ENCODE data around the gene ZNF263.

Gene ZNF263

GRCh38 chr16:3282730-3283542 is at the start of gene ZNF263:
Gene ZNF263, plus strand, starts transcription at chr16:3283491. Its CDS starts 328 bp downstream, at chr16:3283819.
- peak; percentile 84 to 89 for DNase-seq

GRCh38 chr16:3234543-3234856 is 48.8 kb upstream of the ZNF263 start:
- no peak for DNase-seq

- DNase-seq, result peak; percentile 91 to 92
Measured at GRCh38 chr16:3234857-3235561, 48.3 kb upstream of the ZNF263 start, which contains the start of gene ZNF200. Gene ZNF200, minus strand, starts transcription at chr16:3235158. Its CDS starts 1,403 bp downstream, at chr16:3233755.

DNA sequence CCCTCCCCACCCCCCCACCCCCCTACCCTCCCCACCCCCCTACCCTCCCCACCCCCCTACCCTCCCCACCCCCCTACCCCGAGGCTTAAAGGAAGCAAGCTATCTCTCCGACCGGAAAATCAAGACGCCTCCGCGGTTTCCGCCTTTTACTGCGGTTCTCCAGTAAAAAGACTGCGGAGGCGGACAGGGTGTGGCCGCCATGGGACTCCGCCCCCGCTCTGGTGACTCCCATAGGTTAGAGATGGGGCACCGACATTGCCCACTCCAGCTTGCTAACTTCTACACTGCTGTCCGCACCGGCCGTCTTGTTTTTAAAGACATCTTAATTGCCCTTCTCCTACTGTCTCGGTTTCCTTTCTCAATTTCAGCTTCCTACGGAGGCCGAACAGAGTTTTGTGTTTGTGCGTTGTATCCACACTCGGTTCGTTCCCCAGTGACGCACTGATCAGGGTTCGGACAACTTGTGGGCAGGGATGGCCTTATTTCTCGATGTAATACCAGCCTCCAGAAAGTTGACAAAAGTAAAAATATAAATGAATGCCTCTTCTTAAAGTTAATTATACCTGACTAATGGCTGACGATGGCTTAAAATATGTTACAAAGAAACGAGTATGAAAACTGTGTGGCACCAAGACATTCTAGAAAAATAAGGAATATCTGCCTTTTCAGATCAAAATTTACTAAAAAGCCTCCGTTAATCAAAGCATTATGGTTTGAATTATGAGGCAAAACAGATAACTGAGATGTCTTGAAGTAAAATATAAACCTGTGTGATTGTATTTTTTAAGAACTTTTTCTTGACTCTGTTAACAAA is 47.2 kb upstream of the ZNF263 start:
- peak in 1 of 2 donors; percentile 6 for DNase-seq

DNA sequence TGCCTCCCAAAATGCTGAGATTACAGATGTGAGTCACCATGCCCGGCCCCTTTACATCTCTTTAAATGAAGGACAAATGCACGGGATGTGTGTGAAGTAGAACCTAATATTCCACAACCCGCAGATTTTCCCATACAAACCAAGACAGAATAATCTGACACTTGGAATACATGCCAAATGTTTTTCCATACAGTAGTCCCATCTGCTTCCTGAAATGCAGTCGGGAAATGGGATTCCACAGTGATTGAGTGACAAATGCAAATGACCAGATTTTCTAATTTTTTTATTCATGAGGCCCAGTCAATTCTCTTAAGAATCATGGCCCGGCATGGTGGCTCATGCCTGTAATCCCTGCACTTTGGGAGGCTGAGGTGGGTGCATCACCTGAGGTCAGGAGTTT is 41.5 kb upstream of the ZNF263 start:
- no peak for DNase-seq

DNA sequence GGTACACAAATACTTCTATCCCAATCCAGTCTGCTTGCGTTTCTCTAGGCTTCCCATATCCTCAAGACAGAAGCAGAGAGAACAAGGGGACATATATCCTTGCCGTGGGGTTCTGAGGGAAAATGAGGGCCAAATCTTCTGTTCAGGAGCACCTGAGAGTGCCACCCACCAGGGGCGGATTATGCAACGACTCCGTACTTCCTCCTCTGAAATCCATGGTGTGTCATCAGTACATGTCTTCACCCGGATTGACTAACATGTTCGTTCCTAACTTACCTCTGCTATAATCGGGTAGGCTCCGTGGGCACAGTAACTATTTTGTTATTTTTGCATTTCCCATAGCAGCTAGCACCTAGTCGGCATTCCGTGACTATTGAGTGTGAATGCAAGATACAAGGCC is 40.6 kb upstream of the ZNF263 start:
- no peak for DNase-seq

DNA sequence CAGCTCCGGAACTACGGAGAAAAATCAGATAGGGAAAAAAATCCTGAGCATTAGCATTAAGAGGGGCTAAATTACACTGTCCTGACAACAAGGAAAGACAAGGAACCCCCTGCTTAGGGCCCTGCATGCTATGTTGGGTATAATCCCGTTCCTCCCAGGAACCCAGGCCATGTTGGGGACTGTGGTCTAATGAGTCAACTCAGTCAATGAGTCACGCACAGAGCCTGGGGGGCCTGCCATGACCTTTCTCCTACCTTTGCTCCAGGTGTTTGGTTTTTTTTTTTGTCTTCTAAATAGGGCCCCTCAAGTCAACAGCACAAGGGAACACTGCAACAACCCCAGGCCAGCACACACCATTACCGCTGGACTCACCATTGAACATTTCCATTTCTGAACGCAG is 39.4 kb upstream of the ZNF263 start:
- DNase-seq, result no peak

DNA sequence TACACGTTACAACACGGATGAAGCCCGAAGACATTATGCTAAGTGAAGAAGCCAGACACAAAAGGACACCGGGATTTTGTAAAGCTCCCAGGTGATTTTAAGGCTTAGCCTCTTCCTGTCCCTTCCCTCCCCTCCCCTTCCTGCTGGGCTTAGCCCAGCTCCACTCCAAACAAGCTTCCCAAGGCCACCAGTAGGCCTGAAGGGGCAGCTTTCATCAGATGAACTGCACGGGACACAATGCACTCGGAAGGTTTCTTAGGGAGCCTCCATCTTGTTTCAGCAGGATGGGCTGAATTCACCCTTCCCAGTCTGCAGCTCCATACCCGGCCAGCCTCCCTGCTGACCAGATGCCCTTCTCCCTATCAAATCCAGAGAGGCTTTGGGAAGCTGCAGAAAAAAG is 37.3 kb upstream of the ZNF263 start:
- DNase-seq, result no peak

- DNase-seq, result no peak
Measured at GRCh38 chr16:3246876-3247275, 36.4 kb upstream of the ZNF263 start.

DNA sequence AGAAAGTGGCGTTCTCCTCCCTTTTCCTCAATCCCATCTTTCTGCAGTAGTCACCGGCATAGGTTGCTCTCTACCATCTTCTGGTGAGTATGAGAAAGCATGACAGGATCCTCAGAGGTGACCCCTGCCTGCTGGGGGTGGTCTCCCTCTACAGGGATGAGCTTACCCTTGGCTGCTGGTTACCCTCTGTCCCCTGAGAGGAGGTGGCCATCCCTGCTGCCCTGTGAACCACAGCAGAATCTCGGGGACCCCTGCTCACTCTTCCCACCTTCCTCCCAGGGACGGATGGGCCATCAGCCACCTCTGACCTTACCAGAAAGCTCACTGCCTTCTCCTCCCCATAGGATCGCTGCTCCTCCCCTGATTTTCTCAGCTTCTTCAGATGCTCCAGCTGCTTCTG is 34.7 kb upstream of the ZNF263 start:
- no peak for DNase-seq

GRCh38 chr16:3249020-3249419 is 34.3 kb upstream of the ZNF263 start:
- no peak for DNase-seq

GRCh38 chr16:3249451-3249850 is 33.8 kb upstream of the ZNF263 start:
- no peak for DNase-seq

GRCh38 chr16:3252967-3253366 is 30.3 kb upstream of the ZNF263 start:
- DNase-seq, result no peak

DNA sequence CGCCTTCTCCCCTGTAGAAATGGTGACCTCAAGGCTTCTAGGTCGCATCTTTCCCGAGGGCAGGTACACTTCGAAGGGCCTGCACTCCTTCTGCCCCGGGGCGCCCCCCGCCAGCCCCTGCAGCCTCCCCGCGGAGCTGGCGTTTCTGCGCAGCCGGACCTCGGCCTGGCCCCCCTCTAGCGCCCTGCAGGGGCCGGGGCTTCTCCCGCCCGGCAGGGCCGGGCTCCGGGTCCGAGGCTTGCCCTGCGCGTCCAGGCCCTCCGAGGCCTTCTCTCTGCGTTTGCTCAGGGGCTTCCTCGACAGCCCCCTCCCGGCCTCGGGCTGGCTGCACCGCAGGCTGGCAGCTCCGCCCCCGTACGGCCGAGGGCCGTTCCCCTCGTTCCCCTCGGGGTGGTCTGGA is 29.0 kb upstream of the ZNF263 start:
- DNase-seq, result no peak

DNA sequence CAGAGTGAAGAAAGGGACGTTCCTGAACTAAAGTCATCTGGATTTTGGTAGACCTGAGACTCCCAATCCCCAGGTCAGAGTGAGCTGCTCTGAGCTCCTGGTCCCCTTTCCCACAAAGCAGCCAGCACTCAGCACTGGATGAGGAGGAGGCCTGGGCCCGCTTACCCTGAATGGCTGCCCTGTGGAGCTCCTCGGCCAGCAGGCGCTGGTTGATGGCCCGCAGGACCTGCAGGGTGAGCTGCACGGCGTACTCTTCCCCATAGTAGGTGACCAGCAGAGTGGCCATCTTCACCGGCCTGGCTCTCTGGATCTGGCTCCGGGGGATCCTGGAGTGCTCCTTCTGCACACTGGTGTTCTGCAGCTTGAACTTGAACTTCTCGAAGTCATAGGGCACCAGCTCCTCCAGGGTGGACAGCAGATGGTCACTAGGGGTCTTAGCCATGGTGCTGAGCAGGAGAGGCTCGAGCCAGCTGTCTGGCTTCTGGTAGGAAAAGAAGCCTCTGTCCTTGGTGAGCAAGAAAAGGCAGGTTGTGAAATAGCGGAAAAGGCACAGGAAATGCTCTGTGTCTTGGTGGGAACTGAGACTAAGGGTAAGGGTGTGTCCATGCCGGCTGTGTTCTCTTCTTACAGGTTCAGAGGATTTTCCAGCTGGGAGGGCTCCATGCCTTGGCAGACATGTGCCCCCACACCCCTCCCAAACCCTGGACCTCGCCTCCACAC is 27.0 kb upstream of the ZNF263 start, which contains the start of gene MEFV:
MEFV (minus strand) TSS at position 488 of the 720 bp plus-strand sequence; CDS start at position 442, 46 bp downstream.
- DNase-seq, result no peak

- no peak for DNase-seq
Measured at GRCh38 chr16:3256866-3257465, 26.3 kb upstream of the ZNF263 start.

- DNase-seq, result no peak
Measured at GRCh38 chr16:3259836-3260235, 23.5 kb upstream of the ZNF263 start.

DNA sequence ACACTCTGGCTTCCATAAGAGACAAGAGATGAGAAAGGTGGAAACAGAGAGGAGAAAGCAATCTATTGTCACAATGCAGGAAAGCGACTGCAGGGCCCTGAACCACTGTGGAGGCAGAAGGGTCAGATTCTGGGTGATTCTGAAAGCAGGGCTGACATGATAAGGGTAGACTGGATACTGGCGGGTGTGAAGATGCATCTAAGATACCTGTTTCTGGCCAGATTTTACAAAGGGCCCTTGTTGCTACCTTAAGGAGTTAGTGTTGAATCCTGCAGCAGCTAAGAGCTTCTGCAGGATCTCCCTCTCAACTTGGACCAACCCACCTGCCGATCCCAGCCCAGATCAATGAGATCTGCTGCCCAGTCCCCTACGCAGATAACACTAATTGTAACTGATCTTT is 20.8 kb upstream of the ZNF263 start:
- DNase-seq, result no peak

DNA sequence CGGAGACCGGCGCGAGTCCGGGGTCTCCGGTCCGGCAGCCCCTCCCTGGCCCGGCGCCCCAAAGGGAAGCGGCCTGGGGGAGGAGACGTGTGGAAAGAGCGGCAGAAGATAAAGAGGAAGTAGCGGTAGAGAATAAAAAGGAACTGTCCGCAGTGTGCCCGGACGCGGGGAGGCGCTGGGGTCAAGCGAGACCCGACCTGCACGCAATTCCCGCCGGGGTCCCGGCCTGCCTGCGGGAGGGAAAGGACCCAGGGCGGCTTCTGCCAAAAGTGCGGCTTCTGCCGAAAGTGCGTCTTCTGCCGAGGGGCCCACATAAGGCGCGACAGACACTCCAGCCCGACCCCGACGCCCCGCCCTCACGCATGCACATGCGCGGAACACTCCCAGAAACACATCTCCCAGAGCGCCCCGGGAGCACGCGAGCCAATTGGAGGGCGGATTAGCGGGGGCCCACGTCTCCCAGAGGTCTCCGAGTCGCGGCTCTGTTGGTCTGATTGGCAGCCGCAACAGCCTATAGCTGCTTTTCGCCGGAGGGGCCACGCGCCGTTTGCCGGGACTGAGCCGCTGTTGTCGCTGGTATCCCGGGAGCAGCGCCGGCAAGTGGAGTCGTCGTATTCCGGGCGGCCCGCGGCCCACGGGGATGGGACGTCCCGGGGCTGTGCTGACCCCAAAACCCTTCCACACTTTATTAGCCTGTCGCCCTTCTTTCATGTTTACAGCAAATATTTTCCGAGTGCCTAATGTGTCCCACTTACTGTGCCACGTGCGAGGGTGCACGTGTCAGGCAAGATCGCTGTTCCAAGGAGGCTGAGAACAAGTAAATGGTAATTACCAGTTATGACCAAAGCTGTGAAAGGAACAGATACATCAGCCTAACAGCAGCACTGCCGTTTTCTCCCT is 18.9 kb upstream of the ZNF263 start:
- peak; percentile 87 to 97 for DNase-seq

GRCh38 chr16:3266873-3267537 is 16.3 kb upstream of the ZNF263 start:
- DNase-seq, result no peak

DNA sequence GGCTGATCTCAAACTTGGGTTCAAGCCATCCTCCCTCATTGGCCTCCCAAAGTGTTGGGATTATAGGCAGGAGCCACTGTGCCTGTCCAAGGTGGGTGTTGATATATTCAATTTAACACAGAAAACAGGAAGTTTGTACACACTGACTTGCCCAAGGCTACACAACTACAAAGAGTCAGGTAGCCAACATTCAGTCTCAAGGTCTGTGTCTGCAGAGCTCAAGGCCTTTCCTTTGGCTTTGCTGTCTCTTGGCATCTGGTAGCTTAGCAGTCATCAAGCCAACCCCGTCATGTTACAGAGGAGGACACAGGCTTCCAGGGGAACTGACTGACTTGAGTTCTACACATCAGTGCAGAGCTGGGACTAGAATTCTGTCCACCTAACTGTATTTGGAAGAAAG is 15.0 kb upstream of the ZNF263 start:
- DNase-seq, result no peak

Measured in stimulated activated CD4-positive, alpha-beta T cell treated with anti-CD3 and anti-CD28 coated beads, Interleukin-2, amount 100 ng/mL, for 48 hours (primary cell).